Mesenteric fat pad (tissue), 1 donor: Measurements from ENCODE around the gene C5orf52. TPM values are rescaled to one million over a fixed set of nuclear protein-coding genes. Genes with fewer than 3 reads are reported as not detected.
"Not testable (repeated sequence)": the region's sequence is repeated elsewhere in the genome, so short reads cannot be mapped to it uniquely, and the experiment has no call there.

Experiments used
- DNase-seq: peaks from one replicate; pipeline ENCODE4 v3.0.0-alpha.2; 2020; ENCODE audit warnings: low spot score
- total RNA-seq: library from RNA; stranded (reverse); fragmentation: NEBNext Ultra II Directional; extraction: Animal tissue kit (Norgen Biotek cat#: 25700); gene quantifications from one replicate; pipeline ENCODE4 v1.2.1, GENCODE V29; 2021
- donor health status: DM: yes; HTN: yes; CAD: no.

Gene C5orf52
- total RNA-seq, 1 donor from 2014 or later, result not detected

GRCh38 chr5:157721159-157721558, 49.8 kb downstream of the C5orf52 start:
- DNase-seq, result no peak

- not testable (repeated sequence) for DNase-seq
These were observed 51.6 kb downstream of the C5orf52 start for GRCh38 chr5:157722895-157723294.

GRCh38 chr5:157726607-157727006, 55.3 kb downstream of the C5orf52 start:
- not testable (repeated sequence) for DNase-seq

GRCh38 chr5:157727858-157728257, 56.5 kb downstream of the C5orf52 start:
- DNase-seq, result not testable (repeated sequence)

Other genes with a start within 250 kb of the C5orf52 start
- gene NIPAL4, start 211.3 kb upstream of the C5orf52 start, total RNA-seq, result not detected
- gene ADAM19, start 95.8 kb upstream of the C5orf52 start, total RNA-seq, result 9.4 TPM
- not detected for gene SOX30, start 19.1 kb upstream of the C5orf52 start, total RNA-seq
- 7.5 TPM for gene THG1L, start 59.9 kb downstream of the C5orf52 start, total RNA-seq
- 2.1 TPM for gene LSM11, start 72.2 kb downstream of the C5orf52 start, total RNA-seq
- gene CLINT1, start 187.6 kb downstream of the C5orf52 start, total RNA-seq, result 74.6 TPM